Measurements from ENCODE around the gene FAM83F.

DNA sequence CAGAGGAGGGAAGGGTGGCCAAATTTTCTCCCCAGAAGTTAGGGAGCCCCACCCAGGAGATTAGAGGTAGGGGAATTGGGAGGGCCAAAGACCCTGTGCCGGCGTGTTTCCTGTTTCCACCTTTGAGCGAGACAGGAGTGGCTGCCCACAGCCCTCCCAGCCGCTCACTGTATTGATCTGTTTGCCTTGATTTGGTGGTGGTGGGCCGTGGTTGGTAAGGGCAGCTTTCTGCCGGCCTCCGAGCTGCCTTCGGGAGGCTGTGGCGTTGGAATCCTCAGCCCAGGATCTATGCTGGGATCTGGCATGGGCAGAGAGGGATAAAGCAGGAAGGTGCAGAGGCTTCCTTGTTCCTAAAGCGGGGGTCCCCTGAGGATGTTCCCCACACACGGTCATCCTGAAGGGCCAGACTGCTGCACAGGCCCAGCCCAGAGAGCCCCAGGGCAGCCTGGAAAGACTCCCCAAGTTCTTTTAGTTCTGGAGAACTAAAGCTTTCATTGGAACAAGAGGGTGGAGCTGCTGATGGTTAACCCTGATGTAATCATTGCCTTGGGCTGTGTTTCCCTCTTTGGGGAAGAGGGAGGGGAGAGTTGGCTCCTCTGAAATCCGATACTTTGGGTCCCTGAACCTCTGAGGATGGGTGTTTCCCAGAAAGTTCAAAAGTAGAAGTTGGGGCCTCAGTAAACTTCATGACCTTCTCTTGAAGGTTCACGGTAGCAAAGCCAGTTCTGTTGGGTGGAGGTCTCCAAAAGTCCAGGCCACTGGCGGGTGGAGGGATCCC is 7.2 kb downstream of the FAM83F start:
- TF ChIP-seq CTCF (IDR thresholded peaks at IDR 0.05) (no peak), POLR2AphosphoS5 (IDR thresholded peaks at IDR 0.05; ENCODE audit: insufficient read depth in 1 of 2, low read depth in 1 of 2) (no peak)

All from vagina (tissue), 2 donors.